ENCODE results near the gene CHRM2.

- TF ChIP-seq EGR1 (IDR thresholded peaks at IDR 0.05) (no peak), EP300 (IDR thresholded peaks at IDR 0.05; ENCODE audit: borderline replicate concordance) (no peak), CREB1 (IDR thresholded peaks at IDR 0.05; ENCODE audit: low read depth) (no peak), REST (IDR thresholded peaks at IDR 0.05; ENCODE audit: low read depth) (no peak), YY1 (IDR thresholded peaks at IDR 0.05; ENCODE audit: low read depth) (no peak), TCF12 (IDR thresholded peaks at IDR 0.05; ENCODE audit: low read depth) (no peak), FOXM1 (IDR thresholded peaks at IDR 0.05; ENCODE audit: borderline replicate concordance, low read depth) (no peak)
These were observed 108.2 kb downstream of the CHRM2 start for GRCh38 chr7:136976504-136977251.

All from Ishikawa (cell line).